ENCODE measurements around the gene EID2B.

Gene EID2B

DNA sequence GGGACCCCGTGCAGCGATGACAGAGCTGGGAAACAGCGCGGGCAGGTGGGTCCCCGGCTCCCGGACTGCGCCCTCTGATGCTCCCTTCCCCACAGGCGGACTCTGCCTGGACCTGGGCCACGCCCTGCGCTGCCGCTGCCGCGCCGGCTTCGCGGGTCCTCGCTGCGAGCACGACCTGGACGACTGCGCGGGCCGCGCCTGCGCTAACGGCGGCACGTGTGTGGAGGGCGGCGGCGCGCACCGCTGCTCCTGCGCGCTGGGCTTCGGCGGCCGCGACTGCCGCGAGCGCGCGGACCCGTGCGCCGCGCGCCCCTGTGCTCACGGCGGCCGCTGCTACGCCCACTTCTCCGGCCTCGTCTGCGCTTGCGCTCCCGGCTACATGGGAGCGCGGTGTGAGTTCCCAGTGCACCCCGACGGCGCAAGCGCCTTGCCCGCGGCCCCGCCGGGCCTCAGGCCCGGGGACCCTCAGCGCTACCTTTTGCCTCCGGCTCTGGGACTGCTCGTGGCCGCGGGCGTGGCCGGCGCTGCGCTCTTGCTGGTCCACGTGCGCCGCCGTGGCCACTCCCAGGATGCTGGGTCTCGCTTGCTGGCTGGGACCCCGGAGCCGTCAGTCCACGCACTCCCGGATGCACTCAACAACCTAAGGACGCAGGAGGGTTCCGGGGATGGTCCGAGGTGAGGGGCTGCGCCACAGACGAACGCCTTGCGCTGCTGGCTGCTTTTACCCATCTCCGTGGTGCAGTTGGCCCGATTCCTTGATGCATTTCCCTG, 25.5 kb downstream of the EID2B start (continued):
- TF ChIP-seq, protein P1, sequence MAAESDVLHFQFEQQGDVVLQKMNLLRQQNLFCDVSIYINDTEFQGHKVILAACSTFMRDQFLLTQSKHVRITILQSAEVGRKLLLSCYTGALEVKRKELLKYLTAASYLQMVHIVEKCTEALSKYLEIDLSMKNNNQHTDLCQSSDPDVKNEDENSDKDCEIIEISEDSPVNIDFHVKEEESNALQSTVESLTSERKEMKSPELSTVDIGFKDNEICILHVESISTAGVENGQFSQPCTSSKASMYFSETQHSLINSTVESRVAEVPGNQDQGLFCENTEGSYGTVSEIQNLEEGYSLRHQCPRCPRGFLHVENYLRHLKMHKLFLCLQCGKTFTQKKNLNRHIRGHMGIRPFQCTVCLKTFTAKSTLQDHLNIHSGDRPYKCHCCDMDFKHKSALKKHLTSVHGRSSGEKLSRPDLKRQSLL (tag by site-specific recombination; IDR thresholded peaks at IDR 0.05), result peak; percentile 57
- TF ChIP-seq, protein P2, sequence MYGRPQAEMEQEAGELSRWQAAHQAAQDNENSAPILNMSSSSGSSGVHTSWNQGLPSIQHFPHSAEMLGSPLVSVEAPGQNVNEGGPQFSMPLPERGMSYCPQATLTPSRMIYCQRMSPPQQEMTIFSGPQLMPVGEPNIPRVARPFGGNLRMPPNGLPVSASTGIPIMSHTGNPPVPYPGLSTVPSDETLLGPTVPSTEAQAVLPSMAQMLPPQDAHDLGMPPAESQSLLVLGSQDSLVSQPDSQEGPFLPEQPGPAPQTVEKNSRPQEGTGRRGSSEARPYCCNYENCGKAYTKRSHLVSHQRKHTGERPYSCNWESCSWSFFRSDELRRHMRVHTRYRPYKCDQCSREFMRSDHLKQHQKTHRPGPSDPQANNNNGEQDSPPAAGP (tag by site-specific recombination; IDR thresholded peaks at IDR 0.05), result peak; percentile 63
- TF ChIP-seq ZNF366 (tag by site-specific recombination; conservative IDR thresholded peaks at IDR 0.05) (no peak), ZNF548 (tag by site-specific recombination; IDR thresholded peaks at IDR 0.05) (no peak), MYNN (tag by site-specific recombination; IDR thresholded peaks at IDR 0.05; ENCODE audit: borderline replicate concordance) (no peak), REPIN1 (tag by site-specific recombination; IDR thresholded peaks at IDR 0.05; ENCODE audit: low read depth) (no peak), ZNF677 (tag by site-specific recombination; IDR thresholded peaks at IDR 0.05) (peak; percentile 47; the same call in 1 of the 2 replicates), ZNF266 (tag by site-specific recombination; IDR thresholded peaks at IDR 0.05; ENCODE audit: low read depth) (no peak), ZNF670 (tag by site-specific recombination; IDR thresholded peaks at IDR 0.05; ENCODE audit: low read depth) (no peak), ZNF404 (tag by site-specific recombination; IDR thresholded peaks at IDR 0.05) (no peak), ZBTB1 (tag by site-specific recombination; IDR thresholded peaks at IDR 0.05) (no peak), ZFP3 (tag by site-specific recombination; IDR thresholded peaks at IDR 0.05; ENCODE audit: low read depth) (no peak), ZNF24 (tag by site-specific recombination; IDR thresholded peaks at IDR 0.05) (no peak), ZSCAN23 (tag by site-specific recombination; IDR thresholded peaks at IDR 0.05) (no peak), ZNF837 (tag by site-specific recombination; IDR thresholded peaks at IDR 0.05) (no peak), ZBTB20 (tag by site-specific recombination; IDR thresholded peaks at IDR 0.05) (peak; percentile 93), ZNF596 (tag by site-specific recombination; IDR thresholded peaks at IDR 0.05) (peak; percentile 53), ZNF510 (tag by site-specific recombination; IDR thresholded peaks at IDR 0.05; ENCODE audit: insufficient replicate concordance) (no peak), ZFP69B (tag by site-specific recombination; IDR thresholded peaks at IDR 0.05) (peak; percentile 52; the same call in 1 of the 2 replicates), SALL2 (tag by site-specific recombination; IDR thresholded peaks at IDR 0.05; ENCODE audit: borderline replicate concordance) (no peak), RBAK (tag by site-specific recombination; IDR thresholded peaks at IDR 0.05) (no peak), MEIS1 (CRISPR knock-in tag; IDR thresholded peaks at IDR 0.05; ENCODE audit: borderline replicate concordance) (peak; percentile 43; the same call in 1 of the 2 replicates), ZNF701 (tag by site-specific recombination; IDR thresholded peaks at IDR 0.05) (no peak)
- TF ChIP-seq, protein P3, sequence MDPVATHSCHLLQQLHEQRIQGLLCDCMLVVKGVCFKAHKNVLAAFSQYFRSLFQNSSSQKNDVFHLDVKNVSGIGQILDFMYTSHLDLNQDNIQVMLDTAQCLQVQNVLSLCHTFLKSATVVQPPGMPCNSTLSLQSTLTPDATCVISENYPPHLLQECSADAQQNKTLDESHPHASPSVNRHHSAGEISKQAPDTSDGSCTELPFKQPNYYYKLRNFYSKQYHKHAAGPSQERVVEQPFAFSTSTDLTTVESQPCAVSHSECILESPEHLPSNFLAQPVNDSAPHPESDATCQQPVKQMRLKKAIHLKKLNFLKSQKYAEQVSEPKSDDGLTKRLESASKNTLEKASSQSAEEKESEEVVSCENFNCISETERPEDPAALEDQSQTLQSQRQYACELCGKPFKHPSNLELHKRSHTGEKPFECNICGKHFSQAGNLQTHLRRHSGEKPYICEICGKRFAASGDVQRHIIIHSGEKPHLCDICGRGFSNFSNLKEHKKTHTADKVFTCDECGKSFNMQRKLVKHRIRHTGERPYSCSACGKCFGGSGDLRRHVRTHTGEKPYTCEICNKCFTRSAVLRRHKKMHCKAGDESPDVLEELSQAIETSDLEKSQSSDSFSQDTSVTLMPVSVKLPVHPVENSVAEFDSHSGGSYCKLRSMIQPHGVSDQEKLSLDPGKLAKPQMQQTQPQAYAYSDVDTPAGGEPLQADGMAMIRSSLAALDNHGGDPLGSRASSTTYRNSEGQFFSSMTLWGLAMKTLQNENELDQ (tag by site-specific recombination; IDR thresholded peaks at IDR 0.05; ENCODE audit: low read depth), result no peak
- TF ChIP-seq, protein P4, sequence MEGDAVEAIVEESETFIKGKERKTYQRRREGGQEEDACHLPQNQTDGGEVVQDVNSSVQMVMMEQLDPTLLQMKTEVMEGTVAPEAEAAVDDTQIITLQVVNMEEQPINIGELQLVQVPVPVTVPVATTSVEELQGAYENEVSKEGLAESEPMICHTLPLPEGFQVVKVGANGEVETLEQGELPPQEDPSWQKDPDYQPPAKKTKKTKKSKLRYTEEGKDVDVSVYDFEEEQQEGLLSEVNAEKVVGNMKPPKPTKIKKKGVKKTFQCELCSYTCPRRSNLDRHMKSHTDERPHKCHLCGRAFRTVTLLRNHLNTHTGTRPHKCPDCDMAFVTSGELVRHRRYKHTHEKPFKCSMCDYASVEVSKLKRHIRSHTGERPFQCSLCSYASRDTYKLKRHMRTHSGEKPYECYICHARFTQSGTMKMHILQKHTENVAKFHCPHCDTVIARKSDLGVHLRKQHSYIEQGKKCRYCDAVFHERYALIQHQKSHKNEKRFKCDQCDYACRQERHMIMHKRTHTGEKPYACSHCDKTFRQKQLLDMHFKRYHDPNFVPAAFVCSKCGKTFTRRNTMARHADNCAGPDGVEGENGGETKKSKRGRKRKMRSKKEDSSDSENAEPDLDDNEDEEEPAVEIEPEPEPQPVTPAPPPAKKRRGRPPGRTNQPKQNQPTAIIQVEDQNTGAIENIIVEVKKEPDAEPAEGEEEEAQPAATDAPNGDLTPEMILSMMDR (tag by site-specific recombination; IDR thresholded peaks at IDR 0.05), result no peak
- TF ChIP-seq, protein P5, sequence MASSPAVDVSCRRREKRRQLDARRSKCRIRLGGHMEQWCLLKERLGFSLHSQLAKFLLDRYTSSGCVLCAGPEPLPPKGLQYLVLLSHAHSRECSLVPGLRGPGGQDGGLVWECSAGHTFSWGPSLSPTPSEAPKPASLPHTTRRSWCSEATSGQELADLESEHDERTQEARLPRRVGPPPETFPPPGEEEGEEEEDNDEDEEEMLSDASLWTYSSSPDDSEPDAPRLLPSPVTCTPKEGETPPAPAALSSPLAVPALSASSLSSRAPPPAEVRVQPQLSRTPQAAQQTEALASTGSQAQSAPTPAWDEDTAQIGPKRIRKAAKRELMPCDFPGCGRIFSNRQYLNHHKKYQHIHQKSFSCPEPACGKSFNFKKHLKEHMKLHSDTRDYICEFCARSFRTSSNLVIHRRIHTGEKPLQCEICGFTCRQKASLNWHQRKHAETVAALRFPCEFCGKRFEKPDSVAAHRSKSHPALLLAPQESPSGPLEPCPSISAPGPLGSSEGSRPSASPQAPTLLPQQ (tag by site-specific recombination; IDR thresholded peaks at IDR 0.05), result peak; percentile 90
- TF ChIP-seq, protein P6, sequence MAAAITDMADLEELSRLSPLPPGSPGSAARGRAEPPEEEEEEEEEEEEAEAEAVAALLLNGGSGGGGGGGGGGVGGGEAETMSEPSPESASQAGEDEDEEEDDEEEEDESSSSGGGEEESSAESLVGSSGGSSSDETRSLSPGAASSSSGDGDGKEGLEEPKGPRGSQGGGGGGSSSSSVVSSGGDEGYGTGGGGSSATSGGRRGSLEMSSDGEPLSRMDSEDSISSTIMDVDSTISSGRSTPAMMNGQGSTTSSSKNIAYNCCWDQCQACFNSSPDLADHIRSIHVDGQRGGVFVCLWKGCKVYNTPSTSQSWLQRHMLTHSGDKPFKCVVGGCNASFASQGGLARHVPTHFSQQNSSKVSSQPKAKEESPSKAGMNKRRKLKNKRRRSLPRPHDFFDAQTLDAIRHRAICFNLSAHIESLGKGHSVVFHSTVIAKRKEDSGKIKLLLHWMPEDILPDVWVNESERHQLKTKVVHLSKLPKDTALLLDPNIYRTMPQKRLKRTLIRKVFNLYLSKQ (tag by site-specific recombination; IDR thresholded peaks at IDR 0.05; ENCODE audit: borderline replicate concordance), result no peak
- TF ChIP-seq, protein P7, sequence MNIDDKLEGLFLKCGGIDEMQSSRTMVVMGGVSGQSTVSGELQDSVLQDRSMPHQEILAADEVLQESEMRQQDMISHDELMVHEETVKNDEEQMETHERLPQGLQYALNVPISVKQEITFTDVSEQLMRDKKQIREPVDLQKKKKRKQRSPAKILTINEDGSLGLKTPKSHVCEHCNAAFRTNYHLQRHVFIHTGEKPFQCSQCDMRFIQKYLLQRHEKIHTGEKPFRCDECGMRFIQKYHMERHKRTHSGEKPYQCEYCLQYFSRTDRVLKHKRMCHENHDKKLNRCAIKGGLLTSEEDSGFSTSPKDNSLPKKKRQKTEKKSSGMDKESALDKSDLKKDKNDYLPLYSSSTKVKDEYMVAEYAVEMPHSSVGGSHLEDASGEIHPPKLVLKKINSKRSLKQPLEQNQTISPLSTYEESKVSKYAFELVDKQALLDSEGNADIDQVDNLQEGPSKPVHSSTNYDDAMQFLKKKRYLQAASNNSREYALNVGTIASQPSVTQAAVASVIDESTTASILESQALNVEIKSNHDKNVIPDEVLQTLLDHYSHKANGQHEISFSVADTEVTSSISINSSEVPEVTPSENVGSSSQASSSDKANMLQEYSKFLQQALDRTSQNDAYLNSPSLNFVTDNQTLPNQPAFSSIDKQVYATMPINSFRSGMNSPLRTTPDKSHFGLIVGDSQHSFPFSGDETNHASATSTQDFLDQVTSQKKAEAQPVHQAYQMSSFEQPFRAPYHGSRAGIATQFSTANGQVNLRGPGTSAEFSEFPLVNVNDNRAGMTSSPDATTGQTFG (tag by site-specific recombination; IDR thresholded peaks at IDR 0.05; ENCODE audit: borderline replicate concordance), result no peak
